ENCODE data around the gene INF2.
A peak's percentile ranks its signal among the peaks of the same experiment; 100 is the strongest.

Gene INF2

DNA sequence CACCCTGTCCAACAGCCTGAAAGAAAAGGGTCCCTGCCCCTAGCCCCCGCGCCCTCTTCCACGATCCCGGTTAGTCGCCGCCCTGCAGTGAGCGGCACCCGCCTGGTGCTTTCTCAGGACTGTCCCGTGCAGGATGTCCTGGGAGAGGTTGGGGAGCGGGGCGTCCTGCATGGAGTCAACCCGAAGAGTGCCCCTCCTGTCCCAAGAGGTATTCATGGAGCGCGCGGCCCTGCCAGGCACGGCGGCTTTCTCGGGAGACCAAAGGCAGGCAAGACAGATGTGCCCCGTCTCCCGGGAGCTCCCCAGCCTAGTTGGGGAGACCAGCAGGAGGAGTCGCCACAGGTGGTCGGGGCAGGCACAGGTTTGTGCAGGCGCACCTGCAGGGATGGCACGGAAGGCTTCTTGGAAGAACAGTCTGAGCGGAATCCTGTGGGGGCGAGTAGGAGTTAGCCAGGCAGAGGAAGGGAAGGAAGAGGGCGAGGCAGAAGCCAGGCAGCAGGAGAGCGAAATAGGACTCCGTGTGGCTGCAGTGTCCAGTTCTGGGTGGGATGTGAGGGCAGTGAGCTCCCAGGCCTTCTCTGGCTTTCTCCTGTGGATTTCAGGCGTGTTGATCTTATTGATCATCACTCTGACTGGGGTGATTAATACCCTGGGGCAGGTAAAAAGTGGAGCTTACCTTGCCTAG, 64.3 kb downstream of the INF2 start:
- no peaks in the 10 kb centered on the region for H3K9me3 ChIP-seq (ENCODE audit: control insufficient read depth, insufficient read depth, low read length)
- no peaks in the 10 kb centered on the region for H3K27me3 ChIP-seq (ENCODE audit: control insufficient read depth, insufficient read depth, low read length)
- no CpG with 5 or more reads among the region's 30 CpGs for WGBS (ENCODE audit: insufficient coverage, insufficient read length)
- H3K4me3 ChIP-seq (ENCODE audit: low read length) = peak overlapping the region; percentile 99
- no peak for DNase-seq (ENCODE audit: low read depth, low spot score)
- peaks cover 5% of the 10 kb centered on the region; the same call in 1 of the 2 replicates for H3K4me1 ChIP-seq (ENCODE audit: control insufficient read depth, insufficient read depth, low read length)
- peaks cover 32% of the 10 kb centered on the region for H3K36me3 ChIP-seq (ENCODE audit: control insufficient read depth, insufficient read depth, low read length)
- H3K27ac ChIP-seq (ENCODE audit: low read length) = no peak overlapping the region

DNA sequence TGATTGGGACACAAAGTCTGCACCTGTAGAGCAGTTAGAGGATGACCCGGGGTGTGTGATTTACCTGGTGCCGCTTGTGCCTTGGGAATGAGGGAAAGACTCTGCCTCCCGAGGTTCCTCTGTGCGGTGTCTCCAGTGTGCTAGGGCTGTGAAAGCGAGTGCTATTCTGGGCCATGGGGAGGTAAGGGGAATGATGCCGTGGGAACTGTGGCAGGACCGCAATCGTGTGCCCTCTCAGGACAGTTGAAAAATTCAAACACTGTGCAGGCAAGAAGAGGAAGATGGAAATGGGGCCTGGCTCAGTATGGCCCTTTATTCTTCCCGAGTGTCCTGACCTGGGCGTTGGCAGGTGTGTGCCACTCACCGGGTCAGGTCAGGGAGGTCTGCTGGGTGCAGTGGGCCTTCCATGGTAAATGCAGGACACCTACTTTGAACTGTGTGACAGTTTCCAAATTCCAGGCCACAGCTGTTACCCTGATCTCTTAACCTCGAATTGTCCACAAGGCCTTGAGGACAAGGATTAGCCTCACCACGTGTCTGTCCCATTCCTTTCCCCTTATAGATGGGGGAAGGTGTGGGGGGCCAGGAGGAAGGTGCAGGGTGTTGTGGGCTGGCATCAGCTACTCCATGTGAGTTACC, 64.9 kb downstream of the INF2 start:
- Histone ChIP-seq H3K27me3 (ENCODE audit: control insufficient read depth, insufficient read depth, low read length) (no peaks in the 10 kb centered on the region), H3K27ac (ENCODE audit: low read length) (no peak overlapping the region), H3K9me3 (ENCODE audit: control insufficient read depth, insufficient read depth, low read length) (no peaks in the 10 kb centered on the region), H3K4me3 (ENCODE audit: low read length) (no peak overlapping the region; the same call in 1 of the 2 replicates), H3K4me1 (ENCODE audit: control insufficient read depth, insufficient read depth, low read length) (peaks cover 5% of the 10 kb centered on the region; the same call in 1 of the 2 replicates), H3K36me3 (ENCODE audit: control insufficient read depth, insufficient read depth, low read length) (peaks cover 35% of the 10 kb centered on the region)
- no CpG with 5 or more reads among the region's 13 CpGs for WGBS (ENCODE audit: insufficient coverage, insufficient read length)
- no peak for DNase-seq (ENCODE audit: low read depth, low spot score)

DNA sequence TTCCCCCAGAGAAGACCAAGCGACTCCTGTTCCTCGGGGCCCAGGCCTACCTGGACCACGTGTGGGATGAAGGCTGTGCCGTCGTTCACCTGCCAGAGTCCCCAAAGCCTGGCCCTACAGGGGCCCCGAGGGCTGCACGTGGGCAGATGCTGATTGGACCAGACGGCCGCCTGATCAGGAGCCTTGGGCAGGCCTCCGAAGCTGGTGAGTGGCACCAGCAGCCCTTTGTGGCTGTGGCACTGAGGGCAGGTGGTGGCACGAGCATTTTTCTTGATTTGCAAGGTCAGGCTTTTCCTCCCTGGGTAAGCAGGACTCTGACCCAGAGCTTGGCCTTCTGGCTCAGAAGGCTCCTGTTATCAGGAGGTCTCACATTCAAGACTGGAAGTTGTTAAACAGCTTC, 66.2 kb downstream of the INF2 start:
- WGBS (ENCODE audit: insufficient coverage, insufficient read length) = no CpG with 5 or more reads among the region's 11 CpGs
- Histone ChIP-seq H3K4me1 (ENCODE audit: control insufficient read depth, insufficient read depth, low read length) (peaks cover 5% of the 10 kb centered on the region; the same call in 1 of the 2 replicates), H3K9me3 (ENCODE audit: control insufficient read depth, insufficient read depth, low read length) (no peaks in the 10 kb centered on the region), H3K4me3 (ENCODE audit: low read length) (no peak overlapping the region), H3K27me3 (ENCODE audit: control insufficient read depth, insufficient read depth, low read length) (no peaks in the 10 kb centered on the region), H3K36me3 (ENCODE audit: control insufficient read depth, insufficient read depth, low read length) (peaks cover 38% of the 10 kb centered on the region), H3K27ac (ENCODE audit: low read length) (no peak overlapping the region)
- no peak for DNase-seq (ENCODE audit: low read depth, low spot score)

DNA sequence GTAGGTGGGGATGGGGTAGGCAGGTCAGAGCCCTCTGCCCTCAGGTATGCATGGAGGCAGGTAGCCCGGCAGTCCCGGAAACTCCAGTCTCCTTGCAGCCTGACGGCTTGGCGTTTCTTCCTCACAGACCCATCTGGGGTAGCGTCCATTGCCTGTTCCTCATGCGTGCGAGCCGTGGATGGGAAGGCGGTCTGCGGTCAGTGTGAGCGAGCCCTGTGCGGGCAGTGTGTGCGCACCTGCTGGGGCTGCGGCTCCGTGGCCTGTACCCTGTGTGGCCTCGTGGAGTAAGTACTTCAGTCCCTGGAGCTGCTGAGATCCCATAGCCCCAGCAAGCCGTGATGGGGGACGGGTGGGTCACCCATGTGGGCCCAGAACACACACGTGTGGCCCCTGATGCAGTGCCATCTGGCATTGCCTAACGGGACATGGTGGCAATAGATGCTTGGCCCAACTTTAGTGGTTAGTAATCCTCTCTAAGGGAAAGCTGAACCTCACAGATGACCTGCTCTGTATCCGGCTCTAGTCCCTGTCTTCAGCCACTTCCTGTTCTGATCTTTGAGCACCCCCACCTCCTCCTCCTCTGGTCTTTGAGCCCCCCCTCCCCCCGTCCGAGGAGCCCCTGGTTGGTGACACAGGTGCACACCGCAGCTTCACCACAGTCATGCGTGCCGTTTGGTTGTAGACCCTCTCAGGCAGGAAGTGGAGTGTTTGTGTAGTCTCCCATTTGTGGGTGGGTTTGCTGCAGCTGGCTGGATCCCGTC, 67.2 kb downstream of the INF2 start:
- Histone ChIP-seq H3K4me3 (ENCODE audit: low read length) (no peak overlapping the region), H3K9me3 (ENCODE audit: control insufficient read depth, insufficient read depth, low read length) (no peaks in the 10 kb centered on the region), H3K27me3 (ENCODE audit: control insufficient read depth, insufficient read depth, low read length) (no peaks in the 10 kb centered on the region), H3K36me3 (ENCODE audit: control insufficient read depth, insufficient read depth, low read length) (peaks cover 38% of the 10 kb centered on the region), H3K4me1 (ENCODE audit: control insufficient read depth, insufficient read depth, low read length) (peaks cover 5% of the 10 kb centered on the region; the same call in 1 of the 2 replicates), H3K27ac (ENCODE audit: low read length) (no peak overlapping the region)
- no peak for DNase-seq (ENCODE audit: low read depth, low spot score)
- WGBS (ENCODE audit: insufficient coverage, insufficient read length) = no CpG with 5 or more reads among the region's 27 CpGs

DNA sequence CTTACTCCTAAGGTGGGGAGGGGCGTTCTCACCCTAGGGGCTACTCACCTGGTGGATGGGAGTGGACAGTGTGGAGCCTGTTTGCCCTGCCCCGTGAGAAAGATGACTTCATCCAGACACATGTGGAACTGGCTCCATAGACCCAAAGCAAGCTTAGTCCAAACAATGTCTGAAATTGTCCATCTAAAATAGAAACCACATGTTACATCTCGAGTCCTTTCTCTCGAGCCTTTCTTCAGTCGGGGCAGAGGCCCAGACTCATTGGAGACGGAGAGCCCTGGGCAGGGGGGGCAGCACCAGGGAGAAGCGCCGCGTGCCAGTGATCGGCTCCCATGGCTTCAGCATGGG, 67.8 kb downstream of the INF2 start:
- whole genome bisulfite sequencing (ENCODE audit: insufficient coverage, insufficient read length) = no CpG with 5 or more reads among the region's 10 CpGs
- Histone ChIP-seq H3K27me3 (ENCODE audit: control insufficient read depth, insufficient read depth, low read length) (no peaks in the 10 kb centered on the region), H3K27ac (ENCODE audit: low read length) (no peak overlapping the region)

DNA sequence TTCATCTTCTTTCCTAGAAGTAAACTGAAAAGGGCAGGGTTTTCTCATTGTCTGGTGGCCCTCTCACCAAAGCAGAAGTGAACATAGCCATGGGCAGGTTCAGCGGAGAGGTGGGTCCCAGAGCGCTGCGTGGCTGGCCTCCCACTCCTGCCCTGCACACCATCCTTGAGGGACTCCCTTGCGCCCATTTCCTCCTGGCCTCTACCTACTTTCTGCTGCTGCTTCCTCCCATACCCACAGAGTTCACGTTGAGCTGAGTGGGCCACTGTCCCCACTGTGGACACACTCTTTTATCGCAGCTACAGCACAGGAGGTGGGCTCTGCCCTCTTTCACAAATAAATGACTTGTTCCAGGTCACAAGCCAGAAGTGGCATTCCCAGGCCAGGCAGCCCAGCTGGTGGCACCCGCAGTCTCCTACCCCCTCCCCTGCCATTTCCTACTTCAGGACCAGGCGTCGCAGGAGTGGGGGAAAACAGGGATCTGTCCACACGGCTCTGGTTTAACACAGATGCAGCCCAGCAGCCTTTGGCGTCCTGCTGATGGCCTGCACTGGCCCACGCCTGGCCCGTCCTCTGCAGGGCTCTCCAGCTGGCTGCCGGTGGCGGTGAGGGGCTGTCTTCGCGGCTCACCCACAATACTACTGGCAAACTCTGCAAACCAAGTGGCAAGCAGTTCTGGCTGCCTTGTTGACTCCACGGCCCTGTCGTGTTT, 68.4 kb downstream of the INF2 start:
- H3K27ac ChIP-seq (ENCODE audit: low read length) = no peak overlapping the region
- H3K4me1 ChIP-seq (ENCODE audit: control insufficient read depth, insufficient read depth, low read length) = peaks cover 5% of the 10 kb centered on the region; the same call in 1 of the 2 replicates
- H3K4me3 ChIP-seq (ENCODE audit: low read length) = peak overlapping the region; percentile 1; the same call in 1 of the 2 replicates
- WGBS (ENCODE audit: insufficient coverage, insufficient read length) = no CpG with 5 or more reads among the region's 19 CpGs
- no peak for DNase-seq (ENCODE audit: low read depth, low spot score)
- H3K9me3 ChIP-seq (ENCODE audit: control insufficient read depth, insufficient read depth, low read length) = no peaks in the 10 kb centered on the region
- H3K36me3 ChIP-seq (ENCODE audit: control insufficient read depth, insufficient read depth, low read length) = peaks cover 38% of the 10 kb centered on the region
- no peaks in the 10 kb centered on the region for H3K27me3 ChIP-seq (ENCODE audit: control insufficient read depth, insufficient read depth, low read length)

More for the DNA sequence above, 67.8 kb downstream of the INF2 start:
- H3K4me3 ChIP-seq (ENCODE audit: low read length) = no peak overlapping the region
- H3K9me3 ChIP-seq (ENCODE audit: control insufficient read depth, insufficient read depth, low read length) = no peaks in the 10 kb centered on the region
- H3K36me3 ChIP-seq (ENCODE audit: control insufficient read depth, insufficient read depth, low read length) = peaks cover 38% of the 10 kb centered on the region
- peaks cover 5% of the 10 kb centered on the region; the same call in 1 of the 2 replicates for H3K4me1 ChIP-seq (ENCODE audit: control insufficient read depth, insufficient read depth, low read length)
- DNase-seq (ENCODE audit: low read depth, low spot score) = no peak

DNA sequence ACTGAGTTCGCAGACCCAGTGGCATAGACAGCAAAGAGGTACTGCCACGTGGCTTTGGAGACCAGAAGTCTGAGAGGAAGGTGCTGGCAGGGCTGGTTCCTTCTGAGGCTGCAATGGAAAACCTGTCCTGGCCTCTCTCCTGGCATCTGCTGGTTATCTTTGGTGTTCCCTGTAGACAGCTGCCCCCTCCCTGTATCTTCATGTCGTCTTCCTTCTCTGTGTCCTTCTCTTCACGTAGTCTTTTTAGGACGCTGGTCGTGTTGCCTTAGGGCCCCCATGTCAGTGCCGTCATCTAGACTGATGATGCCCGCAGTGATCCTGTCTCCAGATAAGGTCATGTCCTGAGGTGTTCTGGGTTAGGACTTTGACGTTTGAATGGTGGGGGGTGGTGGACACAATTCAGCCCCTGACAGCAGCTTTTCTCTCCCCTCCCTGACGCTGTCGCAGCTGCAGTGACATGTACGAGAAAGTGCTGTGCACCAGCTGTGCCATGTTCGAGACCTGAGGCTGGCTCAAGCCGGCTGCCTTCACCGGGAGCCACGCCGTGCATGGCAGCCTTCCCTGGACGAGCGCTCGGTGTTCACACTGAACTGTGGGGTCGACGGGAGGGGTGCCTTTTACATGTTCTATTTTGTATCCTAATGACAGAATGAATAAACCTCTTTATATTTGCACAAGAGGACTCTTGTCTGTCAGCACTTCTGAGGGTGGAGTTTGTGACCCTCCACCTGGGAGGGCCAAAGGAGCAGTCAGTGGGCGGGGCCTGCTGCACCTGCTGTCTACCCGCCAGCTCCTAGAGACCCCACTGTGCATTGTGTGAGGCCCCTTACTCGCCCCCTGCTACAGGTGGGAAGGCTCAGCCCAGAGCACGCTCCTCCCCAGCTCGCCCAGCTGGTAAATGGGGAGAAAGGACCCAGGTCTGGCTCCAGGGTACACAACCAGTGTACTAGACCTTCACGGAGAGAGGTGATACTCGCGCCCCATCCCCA, 69.9 kb downstream of the INF2 start:
- H3K4me1 ChIP-seq (ENCODE audit: control insufficient read depth, insufficient read depth, low read length) = peaks cover 2% of the 10 kb centered on the region; the same call in 1 of the 2 replicates
- H3K27ac ChIP-seq (ENCODE audit: low read length) = no peak overlapping the region
- H3K9me3 ChIP-seq (ENCODE audit: control insufficient read depth, insufficient read depth, low read length) = no peaks in the 10 kb centered on the region
- H3K4me3 ChIP-seq (ENCODE audit: low read length) = no peak overlapping the region
- no peak for DNase-seq (ENCODE audit: low read depth, low spot score)
- peaks cover 38% of the 10 kb centered on the region for H3K36me3 ChIP-seq (ENCODE audit: control insufficient read depth, insufficient read depth, low read length)
- H3K27me3 ChIP-seq (ENCODE audit: control insufficient read depth, insufficient read depth, low read length) = no peaks in the 10 kb centered on the region
- WGBS (ENCODE audit: insufficient coverage, insufficient read length) = no CpG with 5 or more reads among the region's 30 CpGs

DNA sequence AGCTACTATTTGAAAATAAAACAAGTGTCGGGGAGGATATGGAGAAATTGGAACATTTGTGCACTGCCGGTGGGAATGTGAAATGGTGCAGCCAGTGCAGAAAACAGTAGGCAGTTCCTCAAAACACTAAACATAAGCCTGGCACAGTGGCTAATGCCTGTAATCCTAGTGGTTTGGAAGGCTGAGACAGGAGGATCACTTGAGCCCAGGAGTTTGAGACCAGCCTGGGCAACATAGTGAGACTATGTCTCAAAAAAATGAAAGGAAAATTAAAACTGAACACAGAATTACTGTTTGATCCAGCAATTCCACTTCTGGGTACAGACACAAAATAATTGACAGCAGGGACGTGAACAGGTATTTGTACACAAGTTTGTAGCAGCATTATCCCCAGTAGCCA, 76.1 kb downstream of the INF2 start:
- Histone ChIP-seq H3K27me3 (ENCODE audit: control insufficient read depth, insufficient read depth, low read length) (no peaks in the 10 kb centered on the region), H3K4me3 (ENCODE audit: low read length) (no peak overlapping the region), H3K4me1 (ENCODE audit: control insufficient read depth, insufficient read depth, low read length) (peaks cover 4% of the 10 kb centered on the region)

DNA sequence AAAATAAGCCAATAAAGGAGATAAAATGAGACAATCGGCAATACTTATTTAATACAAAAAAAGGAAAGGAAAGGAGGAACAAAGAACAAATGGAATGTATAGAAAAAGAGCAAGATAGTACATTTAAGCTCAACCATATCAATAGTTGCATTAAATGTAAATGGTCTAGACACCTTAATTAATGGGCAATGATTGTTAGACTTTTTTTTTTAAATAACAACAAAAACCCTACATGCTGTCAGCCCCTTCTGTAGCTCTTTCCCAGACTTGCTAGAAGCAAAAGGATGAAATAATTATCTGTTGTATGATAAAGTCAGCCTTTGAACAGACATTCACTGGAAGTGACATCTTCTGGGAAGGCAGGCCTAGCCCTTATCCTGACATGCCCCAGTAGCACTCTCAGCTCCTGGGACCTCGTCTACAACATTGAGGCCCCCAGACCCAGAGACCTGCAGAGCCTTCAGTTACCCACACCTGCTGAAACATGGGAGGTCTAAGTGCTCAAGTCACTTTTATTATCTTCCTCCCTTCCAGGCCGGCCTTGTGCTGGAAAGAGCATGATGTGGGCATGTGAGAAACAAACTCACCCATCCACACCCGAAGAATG, 76.9 kb downstream of the INF2 start:
- Histone ChIP-seq H3K27ac (ENCODE audit: low read length) (no peak overlapping the region), H3K27me3 (ENCODE audit: control insufficient read depth, insufficient read depth, low read length) (no peaks in the 10 kb centered on the region), H3K4me1 (ENCODE audit: control insufficient read depth, insufficient read depth, low read length) (peaks cover 4% of the 10 kb centered on the region), H3K9me3 (ENCODE audit: control insufficient read depth, insufficient read depth, low read length) (no peaks in the 10 kb centered on the region), H3K36me3 (ENCODE audit: control insufficient read depth, insufficient read depth, low read length) (peaks cover 3% of the 10 kb centered on the region), H3K4me3 (ENCODE audit: low read length) (no peak overlapping the region)
- no peak for DNase-seq (ENCODE audit: low read depth, low spot score)
- no CpG with 5 or more reads among the region's 4 CpGs for WGBS (ENCODE audit: insufficient coverage, insufficient read length)

More for the DNA sequence above, 76.1 kb downstream of the INF2 start:
- Histone ChIP-seq H3K36me3 (ENCODE audit: control insufficient read depth, insufficient read depth, low read length) (no peaks in the 10 kb centered on the region; the same call in 1 of the 2 replicates), H3K9me3 (ENCODE audit: control insufficient read depth, insufficient read depth, low read length) (no peaks in the 10 kb centered on the region), H3K27ac (ENCODE audit: low read length) (no peak overlapping the region)
- no CpG with 5 or more reads among the region's 3 CpGs for WGBS (ENCODE audit: insufficient coverage, insufficient read length)
- DNase-seq (ENCODE audit: low read depth, low spot score) = no peak
